BLaER1 treated with 17β-estradiol and CSF1 and Interleukin-3, amounts not matched to agents 10 nM and 100 nM (cell line): ENCODE measurements around the gene PALM2AKAP2.
"Not testable (repeated sequence)": the region's sequence is repeated elsewhere in the genome, so short reads cannot be mapped to it uniquely, and the experiment has no call there.

Experiments
- H3K27ac ChIP-seq, 11 experiments: shearing (Covaris generic); formaldehyde crosslinking; 2 replicates each; pipeline ENCODE4 v1.8.1; 2022
- H3K27me3 ChIP-seq, 11 experiments: shearing (Covaris generic); formaldehyde crosslinking; 2 replicates each; pipeline ENCODE4 v1.8.1; 2022
- H3K36me3 ChIP-seq, 11 experiments: shearing (Covaris generic); formaldehyde crosslinking; 2 replicates each; pipeline ENCODE4 v1.8.1; 2022
- H3K4me1 ChIP-seq, 10 experiments: shearing (Covaris generic); formaldehyde crosslinking; 2 replicates each; pipeline ENCODE4 v1.8.1; 2022
- H3K4me2 ChIP-seq, 11 experiments: shearing (Covaris generic); formaldehyde crosslinking; 2 replicates each; pipeline ENCODE4 v1.8.1; 2022
- H3K4me3 ChIP-seq, 10 experiments: shearing (Covaris generic); formaldehyde crosslinking; 2 replicates each; pipeline ENCODE4 v1.8.1; 2022
- H3K9ac ChIP-seq, 11 experiments: shearing (Covaris generic); formaldehyde crosslinking; 2 replicates each; pipeline ENCODE4 v1.8.1; 2022
- H3K9me3 ChIP-seq, 11 experiments: shearing (Covaris generic); formaldehyde crosslinking; replicated peaks in 1 of 11; 2 replicates each; pipeline ENCODE4 v1.8.1; 2022
- H4K20me1 ChIP-seq, 11 experiments: shearing (Covaris generic); formaldehyde crosslinking; 2 replicates each; pipeline ENCODE4 v1.8.1; 2022
- Cebpa-rat ChIP-seq, 11 experiments: shearing (Covaris generic); IDR thresholded peaks; 2 replicates each; pipeline ENCODE4 v1.8.1; 2022

Gene PALM2AKAP2

GRCh38 chr9:109812818-109813281 lies 32.9 kb downstream of the PALM2AKAP2 start:
- Histone ChIP-seq H3K36me3 (no peaks in the 10 kb centered on the region), H3K9ac (no peak overlapping the region), H3K27ac (no peak overlapping the region), H4K20me1 (no peaks in the 10 kb centered on the region), H3K27me3 (no peaks in the 10 kb centered on the region), H3K4me3 (no peak overlapping the region), H3K4me1 (peaks cover 8 to 30% (median 19%) of the 10 kb centered on the region in 10 experiments; a peak in 19 of 20 replicates), H3K9me3 (peaks cover 0 to 23% (median 9%) of the 10 kb centered on the region in 11 experiments; a peak in 14 of 22 replicates), H3K4me2 (peak overlapping the region; percentile 20 to 64 (median 43); a peak in 20 of 22 replicates)
- no peak for TF ChIP-seq Cebpa-rat (IDR thresholded peaks at IDR 0.05)

- no peak overlapping the region for H3K9ac ChIP-seq
- TF ChIP-seq Cebpa-rat (IDR thresholded peaks at IDR 0.05), result no peak
- no peak overlapping the region for H3K27ac ChIP-seq
- H3K9me3 ChIP-seq, result peaks cover 0 to 19% (median 9%) of the 10 kb centered on the region in 11 experiments; a peak in 14 of 22 replicates
- H3K4me1 ChIP-seq, result peaks cover 8 to 30% (median 19%) of the 10 kb centered on the region in 10 experiments; a peak in 19 of 20 replicates
- H3K4me2 ChIP-seq, result peak overlapping the region; percentile 20 to 64 (median 43); a peak in 20 of 22 replicates
- no peak overlapping the region for H3K4me3 ChIP-seq
- H4K20me1 ChIP-seq, result no peaks in the 10 kb centered on the region
- no peaks in the 10 kb centered on the region for H3K27me3 ChIP-seq
- H3K36me3 ChIP-seq, result no peaks in the 10 kb centered on the region
Observed at GRCh38 chr9:109813303-109813702, 33.3 kb downstream of the PALM2AKAP2 start.

DNA sequence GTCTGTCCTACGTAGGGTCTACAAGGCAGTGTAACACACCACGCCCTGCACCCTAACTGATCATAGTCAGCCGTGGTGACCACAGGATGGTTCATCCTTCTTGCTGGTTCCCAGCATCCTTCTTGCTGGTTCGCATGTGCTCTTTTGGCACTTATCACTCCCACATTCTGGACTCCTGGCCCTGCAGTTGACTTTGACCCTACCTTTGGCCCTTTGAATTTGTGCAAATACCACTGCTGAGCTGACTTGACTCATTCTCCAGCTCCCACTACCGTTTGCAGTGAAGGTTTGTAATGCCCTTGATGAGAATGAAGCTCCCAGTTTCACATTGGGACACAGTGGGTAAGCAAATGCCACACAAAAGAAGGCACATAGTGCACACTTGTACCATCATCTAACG lies 33.8 kb downstream of the PALM2AKAP2 start:
- no peaks in the 10 kb centered on the region for H3K27me3 ChIP-seq
- no peak overlapping the region for H3K27ac ChIP-seq
- peaks cover 0 to 13% (median 4%) of the 10 kb centered on the region in 11 experiments; a peak in 12 of 22 replicates for H3K9me3 ChIP-seq
- H3K4me1 ChIP-seq, result peaks cover 8 to 30% (median 19%) of the 10 kb centered on the region in 10 experiments; a peak in 19 of 20 replicates
- no peak overlapping the region for H3K9ac ChIP-seq
- no peak for TF ChIP-seq Cebpa-rat (IDR thresholded peaks at IDR 0.05)
- H4K20me1 ChIP-seq, result no peaks in the 10 kb centered on the region
- H3K4me2 ChIP-seq, result peak overlapping the region in 3 of 11 experiments; percentile 47 to 63 (median 50); a peak in 5 of 22 replicates
- no peaks in the 10 kb centered on the region for H3K36me3 ChIP-seq
- no peak overlapping the region for H3K4me3 ChIP-seq

- no peak overlapping the region for H3K4me3 ChIP-seq
- peaks cover 8 to 30% (median 19%) of the 10 kb centered on the region in 10 experiments; a peak in 19 of 20 replicates for H3K4me1 ChIP-seq
- no peak for TF ChIP-seq Cebpa-rat (IDR thresholded peaks at IDR 0.05)
- no peak overlapping the region for H3K9ac ChIP-seq
- H3K9me3 ChIP-seq, result 0 out of 22 replicates have a peak, but pooled peaks cover 0 to 5% (median 0%) of the 10 kb centered on the region in 11 experiments
- no peaks in the 10 kb centered on the region for H3K36me3 ChIP-seq
- no peaks in the 10 kb centered on the region for H4K20me1 ChIP-seq
- H3K27ac ChIP-seq, result no peak overlapping the region
- peak overlapping the region in 1 of 11 experiments; percentile 43; a peak in 2 of 22 replicates for H3K4me2 ChIP-seq
- H3K27me3 ChIP-seq, result no peaks in the 10 kb centered on the region
Observed at GRCh38 chr9:109815366-109815947, 35.5 kb downstream of the PALM2AKAP2 start.

DNA sequence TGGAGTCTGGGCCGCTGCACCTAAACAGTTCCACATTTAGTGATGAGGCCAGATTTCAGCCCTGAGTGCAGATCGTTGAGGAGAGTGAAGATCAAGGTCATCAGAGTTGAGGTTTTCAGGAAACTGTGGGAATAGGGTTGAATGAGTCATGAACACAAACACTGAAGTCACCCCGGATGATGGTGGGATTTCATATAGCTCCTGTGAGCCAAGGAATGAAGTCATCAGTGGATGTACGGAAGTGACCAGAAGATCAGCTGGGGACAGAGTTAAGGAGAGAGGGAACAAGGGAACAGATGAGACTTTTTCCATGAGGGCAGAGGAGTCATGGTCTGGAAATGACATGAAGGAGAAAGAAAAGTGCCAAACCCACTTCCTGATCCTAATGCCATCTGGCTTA lies 36.5 kb downstream of the PALM2AKAP2 start:
- Histone ChIP-seq H3K4me3 (no peak overlapping the region), H3K9me3 (0 out of 22 replicates have a peak, but pooled peaks cover 0 to 5% (median 0%) of the 10 kb centered on the region in 11 experiments), H3K4me2 (peak overlapping the region in 6 of 11 experiments; percentile 15 to 43 (median 32); a peak in 9 of 22 replicates), H3K27me3 (no peaks in the 10 kb centered on the region), H3K27ac (no peak overlapping the region), H3K9ac (no peak overlapping the region), H4K20me1 (no peaks in the 10 kb centered on the region), H3K4me1 (peaks cover 8 to 30% (median 19%) of the 10 kb centered on the region in 10 experiments; a peak in 19 of 20 replicates), H3K36me3 (no peaks in the 10 kb centered on the region)
- no peak for TF ChIP-seq Cebpa-rat (IDR thresholded peaks at IDR 0.05)

GRCh38 chr9:109817146-109817845 lies 37.3 kb downstream of the PALM2AKAP2 start:
- no peaks in the 10 kb centered on the region for H4K20me1 ChIP-seq
- H3K9me3 ChIP-seq, result 0 out of 22 replicates have a peak, but pooled peaks cover 0 to 5% (median 0%) of the 10 kb centered on the region in 11 experiments
- peaks cover 8 to 27% (median 19%) of the 10 kb centered on the region in 10 experiments; a peak in 19 of 20 replicates for H3K4me1 ChIP-seq
- no peaks in the 10 kb centered on the region for H3K36me3 ChIP-seq
- H3K9ac ChIP-seq, result no peak overlapping the region
- H3K27ac ChIP-seq, result no peak overlapping the region
- TF ChIP-seq Cebpa-rat (IDR thresholded peaks at IDR 0.05), result no peak
- no peaks in the 10 kb centered on the region for H3K27me3 ChIP-seq
- H3K4me3 ChIP-seq, result no peak overlapping the region
- H3K4me2 ChIP-seq, result no peak overlapping the region

DNA sequence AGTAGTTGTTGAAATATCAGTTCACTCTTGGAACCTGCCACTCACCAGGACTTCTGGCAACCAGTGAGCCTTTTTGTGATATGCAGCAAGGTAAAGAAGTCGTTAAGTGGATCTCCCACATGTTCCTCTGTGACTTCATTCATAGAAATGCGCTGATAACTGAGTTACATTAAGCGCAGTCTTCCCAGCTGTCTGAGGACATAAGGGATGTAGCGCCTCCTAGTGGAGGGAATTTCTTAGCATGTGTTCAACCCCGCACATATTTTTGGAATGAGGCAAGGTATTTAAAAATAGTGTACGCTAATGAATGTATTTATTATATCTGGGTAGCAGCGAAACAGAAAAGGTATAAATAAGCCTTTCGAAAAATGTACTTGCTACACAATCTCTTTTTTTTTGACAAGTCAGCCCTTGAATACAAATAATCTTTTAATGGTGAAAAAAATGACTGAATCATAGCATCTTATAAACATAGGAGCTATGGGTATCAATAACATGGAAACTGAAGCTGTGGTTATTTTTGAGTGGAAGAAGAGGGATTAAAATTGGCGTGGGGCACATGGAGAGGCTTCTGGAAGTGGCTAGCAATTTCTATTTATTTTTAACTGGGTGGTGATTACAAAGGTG lies 38.0 kb downstream of the PALM2AKAP2 start:
- Histone ChIP-seq H4K20me1 (no peaks in the 10 kb centered on the region), H3K36me3 (no peaks in the 10 kb centered on the region), H3K4me2 (no peak overlapping the region), H3K4me1 (peaks cover 2 to 20% (median 13%) of the 10 kb centered on the region in 10 experiments; a peak in 19 of 20 replicates), H3K9ac (no peak overlapping the region), H3K9me3 (0 out of 22 replicates have a peak, but pooled peaks cover 0 to 5% (median 0%) of the 10 kb centered on the region in 11 experiments), H3K27me3 (no peaks in the 10 kb centered on the region), H3K4me3 (no peak overlapping the region), H3K27ac (no peak overlapping the region)
- no peak for TF ChIP-seq Cebpa-rat (IDR thresholded peaks at IDR 0.05)

GRCh38 chr9:109821711-109822110 lies 41.7 kb downstream of the PALM2AKAP2 start:
- H3K36me3 ChIP-seq, result no peaks in the 10 kb centered on the region
- no peaks in the 10 kb centered on the region for H3K27me3 ChIP-seq
- H3K4me3 ChIP-seq, result no peak overlapping the region
- no peak for TF ChIP-seq Cebpa-rat (IDR thresholded peaks at IDR 0.05)
- no peaks in the 10 kb centered on the region for H4K20me1 ChIP-seq
- H3K4me1 ChIP-seq, result peaks cover 0 to 1% (median 0%) of the 10 kb centered on the region in 10 experiments; a peak in 8 of 20 replicates
- no peak overlapping the region for H3K9ac ChIP-seq
- no peak overlapping the region for H3K27ac ChIP-seq
- H3K4me2 ChIP-seq, result no peak overlapping the region
- H3K9me3 ChIP-seq, result no peaks in the 10 kb centered on the region

DNA sequence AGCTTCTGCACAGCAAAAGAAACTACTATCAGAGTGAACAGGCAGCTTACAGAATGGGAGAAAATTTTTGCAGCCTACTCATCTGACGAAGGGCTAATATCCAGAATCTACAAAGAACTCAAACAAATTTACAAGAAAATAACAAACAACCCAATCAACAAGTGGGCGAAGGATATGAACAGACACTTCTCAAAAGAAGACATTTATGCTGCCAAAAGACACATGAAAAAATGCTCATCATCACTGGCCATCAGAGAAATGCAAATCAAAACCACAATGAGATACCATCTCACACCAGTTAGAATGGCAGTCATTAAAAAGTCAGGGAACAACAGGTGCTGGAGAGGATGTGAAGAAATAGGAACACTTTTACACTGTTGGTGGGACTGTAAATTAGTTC lies 45.4 kb downstream of the PALM2AKAP2 start:
- H3K9me3 ChIP-seq, H3K36me3 ChIP-seq, H3K4me2 ChIP-seq, H3K9ac ChIP-seq, H3K27me3 ChIP-seq, H4K20me1 ChIP-seq, H3K4me1 ChIP-seq, H3K4me3 ChIP-seq, H3K27ac ChIP-seq: not testable (repeated sequence)
